Osteocyte (in vitro differentiated cells): Measurements from ENCODE around the gene CHN1. TPM values are rescaled to one million over a fixed set of nuclear protein-coding genes. Genes with fewer than 3 reads are reported as not detected.

Experiments
- DNase-seq: peaks from one replicate; pipeline ENCODE4 v3.0.0; 2021; ENCODE audit warnings: mixed read lengths; ENCODE audit not compliant: unreplicated experiment; ENCODE audit errors: extremely low spot score
- H3K27ac Mint-ChIP-seq: one replicate; pipeline ENCODE4 v1.8.0; 2021; ENCODE audit warnings: mild to moderate bottlenecking, mixed read lengths; ENCODE audit not compliant: unreplicated experiment
- H3K27me3 Mint-ChIP-seq: one replicate; pipeline ENCODE4 v1.8.0; 2021; ENCODE audit warnings: mixed read lengths; ENCODE audit not compliant: unreplicated experiment
- H3K36me3 Mint-ChIP-seq: one replicate; pipeline ENCODE4 v1.8.0; 2021; ENCODE audit warnings: mixed read lengths; ENCODE audit not compliant: unreplicated experiment
- H3K4me1 Mint-ChIP-seq: one replicate; pipeline ENCODE4 v1.8.0; 2021; ENCODE audit warnings: mixed read lengths; ENCODE audit not compliant: unreplicated experiment
- H3K4me3 Mint-ChIP-seq: one replicate; pipeline ENCODE4 v1.8.0; 2021; ENCODE audit warnings: mild to moderate bottlenecking, moderate library complexity, mixed read lengths; ENCODE audit not compliant: unreplicated experiment
- H3K9me3 Mint-ChIP-seq: one replicate; pipeline ENCODE4 v1.8.0; 2021; ENCODE audit warnings: mixed read lengths; ENCODE audit not compliant: unreplicated experiment
- CTCF ChIP-seq: fragments of 200-600 bp; sonication (generic); IDR thresholded peaks from 2 replicates; pipeline ENCODE4 v1.5.0; 2021; ENCODE audit warnings: antibody characterized with exemption, mild to moderate bottlenecking, moderate library complexity
- total RNA-seq: library from RNA; stranded (reverse); gene quantifications from 2 replicates; pipeline ENCODE4 v1.2.1, GENCODE V29; 2021

The CHN1 gene
- total RNA-seq, 1 donor from 2014 or later: 22.3 TPM

GRCh38 chr2:174830561-174830960 is 174.6 kb downstream of the CHN1 start:
- H3K27me3 Mint-ChIP-seq: no peaks in the 10 kb centered on the region
- peaks cover 14% of the 10 kb centered on the region for H3K36me3 Mint-ChIP-seq
- no peak overlapping the region for H3K27ac Mint-ChIP-seq
- peaks cover 45% of the 10 kb centered on the region for H3K4me1 Mint-ChIP-seq
- TF ChIP-seq CTCF: no peak
- H3K4me3 Mint-ChIP-seq: no peak overlapping the region
- DNase-seq: no peak
- peaks cover 15% of the 10 kb centered on the region for H3K9me3 Mint-ChIP-seq

- Mint-ChIP-seq H3K36me3 (peaks cover 11% of the 10 kb centered on the region), H3K27me3 (no peaks in the 10 kb centered on the region), H3K4me1 (peaks cover 42% of the 10 kb centered on the region), H3K9me3 (peaks cover 12% of the 10 kb centered on the region), H3K4me3 (no peak overlapping the region), H3K27ac (no peak overlapping the region)
- DNase-seq: no peak
- TF ChIP-seq CTCF: no peak
These were observed 175.6 kb downstream of the CHN1 start for GRCh38 chr2:174829550-174829949.

GRCh38 chr2:174827371-174828369 is 177.5 kb downstream of the CHN1 start:
- peaks cover 37% of the 10 kb centered on the region for H3K4me1 Mint-ChIP-seq
- H3K27ac Mint-ChIP-seq: peak overlapping the region; percentile 69
- H3K4me3 Mint-ChIP-seq: no peak overlapping the region
- TF ChIP-seq CTCF: no peak
- H3K27me3 Mint-ChIP-seq: no peaks in the 10 kb centered on the region
- no peak for DNase-seq
- H3K9me3 Mint-ChIP-seq: no peaks in the 10 kb centered on the region
- peaks cover 11% of the 10 kb centered on the region for H3K36me3 Mint-ChIP-seq

- H3K27ac Mint-ChIP-seq: no peak overlapping the region
- H3K27me3 Mint-ChIP-seq: no peaks in the 10 kb centered on the region
- no peak overlapping the region for H3K4me3 Mint-ChIP-seq
- H3K36me3 Mint-ChIP-seq: peaks cover 12% of the 10 kb centered on the region
- H3K9me3 Mint-ChIP-seq: no peaks in the 10 kb centered on the region
- peaks cover 34% of the 10 kb centered on the region for H3K4me1 Mint-ChIP-seq
- no peak for DNase-seq
- no peak for TF ChIP-seq CTCF
These were observed 179.1 kb downstream of the CHN1 start for GRCh38 chr2:174826051-174826450.

- TF ChIP-seq CTCF: no peak
- Mint-ChIP-seq H3K27ac (no peak overlapping the region), H3K27me3 (no peaks in the 10 kb centered on the region), H3K4me1 (peaks cover 34% of the 10 kb centered on the region), H3K9me3 (no peaks in the 10 kb centered on the region), H3K36me3 (peaks cover 19% of the 10 kb centered on the region), H3K4me3 (no peak overlapping the region)
- no peak for DNase-seq
These were observed 181.1 kb downstream of the CHN1 start for GRCh38 chr2:174824068-174824467.
